Frontal cortex (tissue), 4 donors: ENCODE data around the gene ALMS1. TPM values are rescaled to one million over a fixed set of nuclear protein-coding genes. Genes with fewer than 3 reads are reported as not detected.
"Not testable (repeated sequence)": the region's sequence is repeated elsewhere in the genome, so short reads cannot be mapped to it uniquely, and the experiment has no call there.

Source experiments
- DNase-seq, 2 donors: peaks; one replicate each; pipeline ENCODE4 v3.0.0; 2012; ENCODE audit warnings: low spot score in 2 of 2
- FAIRE-seq: peaks from 2 replicates; lab custom pipeline; 2012; peaks lifted over from hg19 to GRCh38; lab: Jason Lieb, UNC
- total RNA-seq: library from RNA; depleted of rRNA; stranded (reverse); fragments of >200 nt; gene quantifications from one replicate; pipeline ENCODE4 v1.2.3, GENCODE V29; 2014
- donor health status: control.
- donor health status: control.
- donor health status: control.

The ALMS1 gene
- total RNA-seq, 1 donor from 2014 or later, result 61.1 TPM

- no peak for FAIRE-seq
- DNase-seq, result no peak
These were observed 1.4 kb downstream of the ALMS1 start for GRCh38 chr2:73386894-73387636.

GRCh38 chr2:73402386-73403103 lies 16.9 kb downstream of the ALMS1 start:
- FAIRE-seq, result no peak
- DNase-seq, result no peak

GRCh38 chr2:73403237-73403636 lies 17.6 kb downstream of the ALMS1 start:
- FAIRE-seq (no peak), DNase-seq (no peak)

GRCh38 chr2:73404409-73404808 lies 18.8 kb downstream of the ALMS1 start:
- no peak for FAIRE-seq
- DNase-seq, result no peak

- DNase-seq (no peak), FAIRE-seq (no peak)
These were observed 21.4 kb downstream of the ALMS1 start for GRCh38 chr2:73406996-73407395.

- DNase-seq (no peak), FAIRE-seq (no peak)
These were observed 22.6 kb downstream of the ALMS1 start for GRCh38 chr2:73408198-73408597.

- FAIRE-seq, result no peak
These were observed 29.1 kb downstream of the ALMS1 start for GRCh38 chr2:73414696-73415095.

GRCh38 chr2:73415906-73416305 lies 30.3 kb downstream of the ALMS1 start:
- FAIRE-seq, result no peak
- no peak for DNase-seq

More at GRCh38 chr2:73414696-73415095, 29.1 kb downstream of the ALMS1 start:
- DNase-seq, result no peak

- FAIRE-seq (no peak), DNase-seq (peak in 1 of 2 donors; percentile 3)
These were observed 32.7 kb downstream of the ALMS1 start for GRCh38 chr2:73418343-73418742.

GRCh38 chr2:73423913-73424312 lies 38.3 kb downstream of the ALMS1 start:
- FAIRE-seq, result no peak
- no peak for DNase-seq

GRCh38 chr2:73426176-73426575 lies 40.5 kb downstream of the ALMS1 start:
- DNase-seq (no peak), FAIRE-seq (no peak)

- FAIRE-seq (no peak), DNase-seq (no peak)
These were observed 50.4 kb downstream of the ALMS1 start for GRCh38 chr2:73436019-73436418.

GRCh38 chr2:73444202-73444601 lies 58.6 kb downstream of the ALMS1 start:
- no peak for FAIRE-seq
- DNase-seq, result no peak

GRCh38 chr2:73448856-73449255 lies 63.2 kb downstream of the ALMS1 start:
- FAIRE-seq, result no peak

GRCh38 chr2:73449404-73449803 lies 63.8 kb downstream of the ALMS1 start:
- FAIRE-seq (no peak), DNase-seq (no peak)

More at GRCh38 chr2:73448856-73449255, 63.2 kb downstream of the ALMS1 start:
- DNase-seq, result no peak

GRCh38 chr2:73451263-73451972 lies 65.8 kb downstream of the ALMS1 start:
- DNase-seq (no peak), FAIRE-seq (no peak)

- FAIRE-seq (no peak), DNase-seq (no peak)
These were observed 72.3 kb downstream of the ALMS1 start for GRCh38 chr2:73457982-73458381.

GRCh38 chr2:73462388-73462787 lies 76.8 kb downstream of the ALMS1 start:
- not testable (repeated sequence) for DNase-seq, FAIRE-seq

- FAIRE-seq (no peak), DNase-seq (no peak)
These were observed 82.7 kb downstream of the ALMS1 start for GRCh38 chr2:73468376-73468775.

- DNase-seq, FAIRE-seq: not testable (repeated sequence)
These were observed 98.2 kb downstream of the ALMS1 start for GRCh38 chr2:73483874-73484273.
